GM12891 (cell line): ENCODE data around the gene ARMH1.

Experiments
- PAX5 ChIP-seq: IDR thresholded peaks from 2 replicates; pipeline ENCODE4 v1.6.1; 2011; ENCODE audit warnings: low read length, moderate library complexity, mild to moderate bottlenecking; ENCODE audit not compliant: insufficient read depth, severe bottlenecking
- POLR2A ChIP-seq: IDR thresholded peaks from 2 replicates; pipeline ENCODE4 v1.6.1; 2011; ENCODE audit warnings: low read depth, low read length, control low read depth
- POLR2AphosphoS5 ChIP-seq: IDR thresholded peaks from 2 replicates; pipeline ENCODE4 v1.6.1; 2011; ENCODE audit warnings: low read depth, low read length, control low read depth
- POU2F2 ChIP-seq: IDR thresholded peaks from 2 replicates; pipeline ENCODE4 v1.6.1; 2011; ENCODE audit warnings: low read depth, mild to moderate bottlenecking, control low read depth, low read length, moderate library complexity
- SPI1 ChIP-seq: IDR thresholded peaks from 2 replicates; pipeline ENCODE4 v1.6.1; 2011; ENCODE audit warnings: low read depth, low read length, control low read depth
- TAF1 ChIP-seq: IDR thresholded peaks from 2 replicates; pipeline ENCODE4 v1.6.1; 2011; ENCODE audit warnings: low read depth, low read length, control low read depth

GRCh38 chr1:44637702-44638411 lies 36.7 kb upstream of the ARMH1 start:
- TF ChIP-seq SPI1 (no peak), POLR2AphosphoS5 (no peak), POLR2A (no peak), TAF1 (no peak), PAX5 (no peak), POU2F2 (no peak)
